HEK293T (cell line): ENCODE measurements around the gene TMX1.

Source experiments
- ARNT ChIP-seq: fragments of 450-650 bp; IDR thresholded peaks from 2 replicates; pipeline ENCODE4 v1.6.1; 2017; ENCODE audit warnings: mild to moderate bottlenecking
- ELF4 ChIP-seq: fragments of 450-650 bp; IDR thresholded peaks from 2 replicates; pipeline ENCODE4 v1.6.1; 2017; ENCODE audit warnings: antibody characterized with exemption
- FOXM1 ChIP-seq: fragments of 450-650 bp; IDR thresholded peaks from 2 replicates; pipeline ENCODE4 v1.6.1; 2017; ENCODE audit warnings: mild to moderate bottlenecking, borderline replicate concordance
- L3MBTL2 ChIP-seq: fragments of 450-650 bp; conservative IDR thresholded peaks from 2 replicates; pipeline ENCODE4 v1.6.1; 2016; ENCODE audit warnings: mild to moderate bottlenecking
- PKNOX1 ChIP-seq: fragments of 450-650 bp; IDR thresholded peaks from 2 replicates; pipeline ENCODE4 v1.6.1; 2016
- SP1 ChIP-seq: fragments of 450-650 bp; IDR thresholded peaks from 2 replicates; pipeline ENCODE4 v1.6.1; 2017
- SUZ12 ChIP-seq: fragments of 450-650 bp; IDR thresholded peaks from 2 replicates; pipeline ENCODE4 v1.6.1; 2016; ENCODE audit warnings: mild to moderate bottlenecking
- TARDBP ChIP-seq: fragments of 450-650 bp; IDR thresholded peaks from 2 replicates; pipeline ENCODE4 v1.6.1; 2016
- ZNF384 ChIP-seq: fragments of 450-650 bp; IDR thresholded peaks from 2 replicates; pipeline ENCODE4 v1.6.1; 2016

GRCh38 chr14:51294951-51295525, 55.0 kb downstream of the TMX1 start:
- TF ChIP-seq ARNT (no peak), TARDBP (no peak), SP1 (no peak), ELF4 (no peak), L3MBTL2 (no peak), ZNF384 (no peak), PKNOX1 (no peak), SUZ12 (no peak), FOXM1 (no peak)
